A549 (cell line): Measurements from ENCODE around the gene UGT1A10.

Experiments used
- CTCF ChIP-seq: fragments of >200 bp; sonication (Bioruptor Twin); formaldehyde crosslinking; IDR thresholded peaks from 3 replicates; pipeline ENCODE4 v1.5.1; 2016
- NPAS2 ChIP-seq: fragments of 250-450 bp; sonication (Bioruptor Pico); IDR thresholded peaks from 2 replicates; pipeline ENCODE4 v1.8.0; 2022; ENCODE audit warnings: mild to moderate bottlenecking, moderate library complexity, borderline replicate concordance
- POLR2A ChIP-seq: IDR thresholded peaks from 2 replicates; pipeline ENCODE4 v1.6.1; 2012; ENCODE audit warnings: mild to moderate bottlenecking, low read length
- USF2 ChIP-seq: fragments of 450-650 bp; IDR thresholded peaks from 2 replicates; pipeline ENCODE4 v1.6.1; 2014; ENCODE audit warnings: antibody characterized with exemption
- ZSCAN20 ChIP-seq: fragments of 250-450 bp; sonication (Bioruptor Pico); IDR thresholded peaks from 2 replicates; pipeline ENCODE4 v1.8.0; 2022; ENCODE audit warnings: mild to moderate bottlenecking, moderate library complexity

GRCh38 chr2:233611284-233611683 lies 25.0 kb upstream of the UGT1A10 start:
- no peak for TF ChIP-seq ZSCAN20 (CRISPR knock-in tag)
- TF ChIP-seq CTCF, result no peak
- TF ChIP-seq POLR2A, result no peak
- no peak for TF ChIP-seq NPAS2 (CRISPR knock-in tag)
- TF ChIP-seq USF2, result no peak
